ENCODE results near the gene LAMA3.
"Not testable (repeated sequence)": the region's sequence is repeated elsewhere in the genome, so short reads cannot be mapped to it uniquely, and the experiment has no call there.

The LAMA3 gene

DNA sequence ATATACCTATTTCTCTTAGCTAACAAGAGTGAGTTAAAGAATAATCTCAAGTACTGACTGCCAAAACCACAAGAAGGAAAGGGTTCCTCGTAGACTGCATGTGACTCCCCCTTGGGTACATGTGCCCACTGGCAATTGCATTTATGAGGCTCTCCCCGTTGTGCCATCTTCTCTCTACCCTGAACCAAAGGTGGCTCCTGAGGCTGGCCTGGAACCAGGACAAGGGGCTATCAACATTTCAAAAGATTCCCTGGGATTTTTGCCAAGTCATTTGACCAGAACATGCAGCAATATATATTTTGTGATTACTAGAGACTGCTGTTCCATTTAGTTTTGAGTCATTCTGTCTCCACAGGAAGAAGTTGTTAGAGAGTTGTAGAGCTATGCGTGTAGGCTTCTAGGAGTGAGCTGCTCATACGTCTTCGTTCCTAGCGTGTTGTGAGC, 45.8 kb downstream of the LAMA3 start:
- no peak for DNase-seq

DNA sequence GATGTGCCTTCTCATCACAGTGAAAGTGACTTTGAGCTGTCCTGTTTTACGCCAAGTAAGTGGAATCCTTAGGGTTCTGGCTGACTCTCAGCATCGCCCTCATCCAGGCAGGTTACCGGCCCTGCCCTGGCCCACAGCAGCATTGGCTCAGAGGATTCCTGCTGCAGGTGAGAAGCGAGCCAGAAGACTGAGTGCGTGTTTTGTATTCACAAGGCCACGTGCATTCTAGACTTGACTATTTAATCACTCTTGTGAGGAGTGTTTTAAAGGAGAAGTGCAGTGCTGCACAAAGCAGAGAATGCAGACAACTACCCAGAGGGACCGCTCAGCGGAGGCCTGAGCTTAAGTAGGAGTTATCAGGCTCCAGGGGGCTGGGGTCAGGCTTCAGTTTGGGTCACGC, 48.3 kb downstream of the LAMA3 start:
- no peak for DNase-seq

GRCh38 chr18:23738151-23738550, 48.9 kb downstream of the LAMA3 start:
- no peak for DNase-seq

DNA sequence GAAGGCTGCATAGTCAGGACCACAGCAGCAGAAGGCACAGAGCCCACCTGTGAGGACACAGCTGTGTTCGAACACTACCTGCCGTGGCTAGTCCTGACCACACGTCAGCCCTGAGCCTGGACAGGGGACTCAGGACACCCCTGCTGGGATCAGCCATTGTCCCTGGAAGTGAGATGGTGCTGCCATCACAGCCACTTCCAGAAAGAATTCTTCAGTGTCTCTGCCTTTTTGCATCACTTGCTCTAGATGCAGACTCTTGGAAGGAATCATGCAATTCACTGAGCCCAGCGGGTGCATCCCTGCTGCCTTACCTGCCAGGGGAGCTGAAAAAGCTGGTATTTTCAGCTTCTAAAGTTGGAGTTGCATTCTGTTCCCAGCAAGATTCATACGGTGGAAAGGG, 49.3 kb downstream of the LAMA3 start:
- no peak for DNase-seq

- no peak for DNase-seq
Measured at GRCh38 chr18:23740105-23740830, 51.0 kb downstream of the LAMA3 start.

GRCh38 chr18:23741967-23742366, 52.7 kb downstream of the LAMA3 start:
- not testable (repeated sequence) for DNase-seq

DNA sequence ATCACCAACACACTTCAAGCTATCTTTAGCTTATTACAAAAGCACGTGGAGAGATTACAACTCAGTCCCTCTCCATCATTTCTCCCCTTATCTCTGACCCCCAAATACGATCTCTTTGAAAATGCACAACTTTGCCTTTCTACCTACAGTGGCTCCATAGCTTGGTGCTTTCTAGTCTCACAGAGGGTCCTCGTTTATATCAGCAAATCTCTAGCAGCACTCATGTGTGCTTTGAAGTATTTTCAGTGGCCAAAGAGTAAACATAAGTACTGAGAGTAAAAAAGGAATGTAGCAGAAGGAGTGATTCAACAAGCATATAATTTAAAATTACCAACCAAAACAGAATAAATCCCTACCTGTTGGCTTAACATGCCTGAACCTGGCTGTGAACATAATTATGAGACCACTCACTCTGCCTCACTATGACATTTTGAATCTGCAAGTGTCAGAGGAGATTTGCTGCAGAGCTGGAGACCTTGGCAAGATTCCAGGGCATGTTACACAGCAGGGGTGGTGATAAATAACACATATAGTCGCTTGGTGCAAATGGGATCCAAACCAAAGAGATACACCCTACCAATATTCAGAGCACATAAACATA, 54.6 kb downstream of the LAMA3 start:
- DNase-seq: no peak

DNA sequence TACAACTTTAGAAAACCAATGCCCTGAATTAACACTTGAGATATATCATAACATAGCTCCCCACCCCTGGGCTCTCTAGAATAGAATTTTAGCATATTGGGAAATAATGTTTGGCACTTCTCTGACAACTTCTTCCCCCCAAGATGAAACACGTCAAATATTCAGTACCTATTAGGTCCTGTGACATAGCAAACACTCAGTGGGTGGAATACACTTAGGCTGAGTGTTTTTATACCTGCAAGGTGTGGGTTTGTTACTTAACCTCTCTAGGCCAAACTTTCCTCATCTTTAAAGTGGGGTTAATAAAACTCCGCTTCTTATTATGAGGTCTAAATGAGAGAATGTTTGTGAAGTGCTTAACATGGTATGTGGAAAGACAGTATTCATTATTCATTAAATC, 56.1 kb downstream of the LAMA3 start:
- no peak for DNase-seq

GRCh38 chr18:23746851-23747250, 57.6 kb downstream of the LAMA3 start:
- DNase-seq: no peak

DNA sequence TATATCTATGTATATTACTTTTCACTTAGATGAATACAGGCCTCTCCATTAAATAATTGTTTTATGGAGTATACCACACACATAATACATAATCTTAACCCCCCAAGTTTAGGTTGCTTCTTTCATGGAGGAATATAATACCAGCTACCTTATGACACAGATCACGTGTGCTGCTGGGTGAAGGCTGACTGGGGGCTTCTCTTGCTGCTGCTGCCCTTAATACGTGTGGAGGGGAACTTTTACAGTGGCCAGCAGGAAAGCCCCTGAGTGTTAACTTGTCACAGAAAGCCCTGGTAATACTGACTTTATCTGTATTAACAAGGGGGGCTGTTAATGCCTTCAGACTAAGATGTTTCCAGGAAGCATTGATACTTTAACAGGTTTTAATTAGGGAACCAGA, 63.1 kb downstream of the LAMA3 start:
- no peak for DNase-seq

DNA sequence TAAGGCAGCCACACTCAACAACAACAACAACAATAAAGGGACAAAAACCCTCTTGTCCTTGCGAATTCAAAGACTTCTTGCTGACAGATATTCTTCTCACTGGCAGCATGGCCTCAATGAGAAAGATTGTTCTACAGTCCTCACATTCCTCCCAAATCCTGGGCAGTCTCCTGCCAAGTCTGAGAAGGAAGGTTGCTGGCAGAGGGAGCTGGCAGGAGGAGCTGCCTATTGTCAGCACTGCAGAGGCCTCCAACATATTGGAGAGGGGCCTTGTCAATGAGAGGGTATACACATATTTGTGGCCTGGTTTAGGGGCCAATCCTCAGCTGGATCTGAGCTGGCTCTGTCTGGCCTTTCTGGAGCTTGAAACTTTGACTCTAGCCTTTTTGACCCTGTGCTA, 63.5 kb downstream of the LAMA3 start:
- no peak for DNase-seq

DNA sequence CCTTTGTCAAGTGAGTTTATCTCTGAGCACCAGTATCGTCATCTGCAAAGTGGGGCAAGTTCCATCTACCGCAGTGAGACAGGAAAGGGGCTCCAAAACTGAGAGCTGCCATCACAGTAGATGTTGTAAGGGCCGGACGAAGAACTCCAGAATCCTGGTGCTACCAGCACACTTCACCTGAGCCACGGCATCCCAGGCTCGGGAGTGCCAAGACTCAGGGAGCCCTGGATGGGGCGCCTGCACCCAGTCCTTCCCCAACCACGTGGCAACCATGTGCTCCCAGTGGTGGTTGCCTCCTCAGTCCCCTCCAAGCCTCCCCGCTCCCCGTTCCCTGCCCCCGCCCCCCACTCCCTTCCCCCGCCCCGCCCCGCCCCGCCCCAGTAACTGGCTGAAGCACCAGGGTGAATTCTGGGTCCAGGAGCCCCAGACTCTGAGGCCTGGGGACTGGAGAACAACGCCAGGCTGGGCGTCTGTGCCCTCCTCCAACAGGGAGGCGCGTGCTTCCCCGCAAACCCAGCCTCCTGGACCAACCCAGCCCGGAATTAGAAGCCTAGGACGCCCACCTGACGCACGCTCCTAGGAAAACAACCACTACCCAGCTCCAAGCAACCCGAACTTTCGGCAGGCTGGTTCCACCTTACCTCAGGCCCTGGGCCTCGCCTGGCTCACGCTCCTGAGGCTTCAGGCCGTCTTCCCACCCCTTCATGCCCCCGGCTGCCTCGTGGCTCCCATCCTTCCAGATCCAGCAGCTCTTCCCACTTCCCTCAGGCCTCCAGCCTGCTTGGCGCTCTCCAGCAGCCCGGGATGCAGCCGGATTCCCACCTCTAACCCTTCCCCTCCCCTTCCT, 67.6 kb downstream of the LAMA3 start:
- no peak for DNase-seq

DNA sequence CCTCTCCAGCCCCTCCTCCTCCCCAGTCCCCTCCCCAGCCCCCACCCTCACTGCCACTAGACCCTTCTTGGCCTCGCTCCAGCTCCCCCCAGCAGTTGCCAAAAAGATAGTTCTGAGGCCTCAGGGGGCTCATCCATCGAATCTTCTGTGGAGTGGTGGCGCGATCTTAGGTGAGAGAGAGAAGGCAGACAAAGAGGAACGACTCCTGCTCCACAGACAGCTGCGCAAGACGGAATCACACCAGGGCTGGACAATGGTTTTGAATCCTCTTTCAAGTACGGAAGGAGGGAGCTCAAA, 68.1 kb downstream of the LAMA3 start:
- DNase-seq: no peak

- no peak for DNase-seq
Measured at GRCh38 chr18:23758281-23758680, 69.0 kb downstream of the LAMA3 start.

DNA sequence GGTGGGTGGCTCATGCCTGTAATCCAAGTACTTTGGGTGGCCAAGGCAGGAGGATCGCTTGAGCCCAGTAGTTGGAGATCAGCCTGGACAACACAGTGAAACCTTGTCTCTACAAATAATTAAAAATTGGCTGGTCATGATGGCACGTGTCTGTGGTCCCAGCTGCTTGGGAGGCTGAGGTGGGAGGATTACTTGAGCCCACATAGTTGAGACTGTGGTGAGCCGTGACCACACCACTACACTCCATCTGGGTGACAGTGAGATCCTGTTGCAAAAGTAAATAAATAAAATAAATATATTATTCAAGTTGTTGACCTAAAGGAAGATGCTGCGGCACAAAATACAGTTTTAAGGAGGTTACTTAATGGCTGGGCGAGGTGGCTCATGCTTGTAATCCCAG, 72.7 kb downstream of the LAMA3 start:
- DNase-seq: no peak

GRCh38 chr18:23763343-23763742, 74.1 kb downstream of the LAMA3 start:
- no peak for DNase-seq

DNA sequence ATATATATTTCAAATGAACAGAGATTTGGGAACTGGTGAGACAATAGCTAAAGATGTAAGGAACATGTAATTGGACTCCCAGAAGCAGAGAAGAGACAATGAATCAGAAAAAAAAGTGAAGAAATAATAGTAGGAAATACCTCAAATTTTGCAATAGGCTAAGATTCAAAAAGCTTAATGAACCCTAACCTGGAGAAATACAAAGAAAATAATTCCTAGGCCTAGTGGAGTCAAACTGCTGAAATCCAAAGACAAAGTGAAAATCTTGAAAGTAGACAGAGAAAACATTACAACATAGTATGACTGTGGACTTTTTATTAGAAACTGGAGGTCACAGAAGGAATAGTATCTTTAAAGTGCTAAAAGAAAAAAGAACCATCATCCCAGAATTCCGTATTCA, 76.7 kb downstream of the LAMA3 start:
- no peak for DNase-seq

DNA sequence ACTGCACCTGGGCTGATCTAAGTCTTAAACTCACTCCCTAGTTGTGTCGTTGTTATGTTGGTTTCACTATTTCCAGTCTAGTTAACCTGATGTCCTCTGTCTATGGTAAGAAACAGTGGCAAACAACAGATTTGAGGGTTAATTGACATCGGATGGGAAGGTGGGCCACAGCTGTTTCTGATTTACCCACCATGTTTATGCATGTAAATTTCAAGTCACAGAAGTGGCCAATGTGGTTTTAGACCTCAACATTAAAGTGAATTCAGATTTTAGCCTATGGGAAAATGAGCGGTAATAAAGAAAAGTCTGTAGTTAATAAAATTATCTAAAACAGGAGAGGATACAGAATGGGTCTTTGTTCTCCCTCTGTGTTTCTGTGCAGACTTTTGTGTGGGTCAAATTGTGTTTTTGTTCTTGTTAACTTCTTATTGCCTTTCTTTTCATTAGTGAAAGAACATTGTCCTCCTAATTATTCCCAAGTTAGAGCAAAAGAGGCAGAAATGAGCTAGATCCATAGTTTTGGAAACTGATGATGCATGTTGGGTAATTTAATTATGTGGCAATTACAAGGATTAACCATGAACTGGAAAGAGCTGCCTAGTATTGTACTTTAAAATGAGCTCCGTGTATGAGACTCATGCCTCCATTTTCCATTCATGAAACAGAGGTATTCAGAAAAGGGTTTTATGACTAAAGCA, 83.2 kb downstream of the LAMA3 start:
- no peak for DNase-seq

DNA sequence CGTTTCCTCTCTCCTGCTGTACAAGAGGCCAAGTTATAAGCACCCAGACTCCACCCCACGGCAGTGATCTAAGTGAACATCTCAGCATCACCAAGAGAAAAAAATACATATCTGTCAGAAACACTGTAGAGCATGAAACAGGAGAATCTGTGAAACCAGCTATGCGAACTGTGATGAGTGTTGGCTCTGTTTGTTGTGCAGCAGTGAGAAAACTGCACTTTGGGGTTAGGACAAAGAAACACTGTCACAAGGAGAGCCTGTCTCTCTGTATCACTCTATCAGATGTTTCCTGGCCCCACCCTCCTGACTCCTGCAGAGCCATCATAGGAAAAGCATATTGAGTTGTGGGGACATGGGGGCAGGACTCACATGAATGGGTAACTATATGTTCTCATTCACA, 87.1 kb downstream of the LAMA3 start:
- no peak for DNase-seq

GRCh38 chr18:23778828-23779227, 89.6 kb downstream of the LAMA3 start:
- no peak for DNase-seq

DNA sequence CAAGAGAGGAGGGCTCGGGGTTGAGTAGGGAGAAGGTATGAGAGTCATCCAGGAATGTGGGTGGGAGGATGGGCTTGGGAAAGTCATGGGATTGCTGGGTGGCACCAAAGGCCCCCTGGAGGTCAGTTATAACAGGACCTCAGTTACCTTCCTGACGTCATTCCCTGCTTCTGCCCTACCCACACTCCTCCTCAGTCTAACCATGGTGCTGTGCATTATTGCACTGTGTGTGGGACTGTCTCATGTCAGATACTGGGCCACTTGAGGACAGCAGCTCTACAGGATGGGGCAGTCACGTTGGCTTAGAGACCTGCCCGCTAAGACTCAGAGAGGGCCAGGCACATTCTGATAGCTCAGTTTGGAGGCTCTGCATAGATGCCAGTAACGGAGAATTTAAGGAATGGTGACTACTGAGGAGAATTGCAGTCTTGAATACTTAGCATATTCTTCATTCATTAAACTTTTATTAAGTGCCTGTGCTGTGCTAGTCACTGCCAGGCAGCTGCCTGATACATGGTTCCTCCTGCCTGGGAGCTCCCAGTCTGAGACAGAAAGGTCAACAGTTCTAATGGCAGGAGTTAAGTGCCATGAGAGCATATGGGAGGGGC, 90.5 kb downstream of the LAMA3 start:
- no peak for DNase-seq

DNA sequence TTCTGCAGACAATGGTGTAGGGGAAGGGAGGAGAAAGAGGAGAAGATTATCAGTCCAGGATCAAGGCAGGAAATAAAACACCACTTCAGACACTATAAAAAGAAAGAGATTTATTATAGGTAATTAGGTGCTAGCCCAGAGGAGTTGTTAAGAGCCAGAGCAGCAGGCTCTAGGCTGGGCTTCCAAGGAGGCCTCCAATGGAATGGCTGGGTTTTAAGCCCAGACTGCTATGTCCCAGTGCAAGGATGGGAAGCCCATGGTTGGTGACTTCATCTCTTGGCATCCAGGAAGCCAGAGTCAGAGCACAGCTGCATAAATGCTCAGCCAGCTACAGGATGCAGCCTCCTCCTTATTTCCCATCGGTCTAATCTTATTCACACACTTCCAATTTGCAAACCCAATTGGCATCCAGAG, 95.6 kb downstream of the LAMA3 start:
- no peak for DNase-seq

DNA sequence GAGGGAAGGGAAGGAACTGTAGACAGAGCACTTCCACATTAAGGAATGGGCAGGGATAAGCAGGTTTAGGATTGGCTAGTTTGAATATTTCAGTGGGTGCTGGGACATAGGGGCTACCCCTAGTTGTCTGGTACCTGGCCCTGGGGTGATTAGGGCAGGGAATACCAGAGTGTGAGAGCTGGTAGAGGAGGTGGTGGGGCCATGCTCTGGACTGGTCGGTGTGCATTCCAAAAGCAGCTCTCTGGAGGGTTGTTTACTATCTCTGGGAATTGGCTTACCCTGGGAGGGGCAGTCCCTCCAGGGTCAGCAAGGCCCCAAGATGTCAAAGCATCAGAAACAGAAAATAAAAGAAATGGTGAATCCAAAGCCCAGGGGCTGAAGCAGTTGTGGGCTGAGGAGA, 103.8 kb downstream of the LAMA3 start:
- DNase-seq: no peak
